HG03095 (cell line): Measurements from ENCODE around the gene CD3G.
"Not testable (repeated sequence)": the region's sequence is repeated elsewhere in the genome, so short reads cannot be mapped to it uniquely, and the experiment has no call there.

Experiments
- ATAC-seq: cut with Tn5 transposase; IDR thresholded peaks from one replicate; pipeline ENCODE4 v1.9.1; 2021; ENCODE audit warnings: moderate library complexity; ENCODE audit not compliant: unreplicated experiment

CD3G gene

DNA sequence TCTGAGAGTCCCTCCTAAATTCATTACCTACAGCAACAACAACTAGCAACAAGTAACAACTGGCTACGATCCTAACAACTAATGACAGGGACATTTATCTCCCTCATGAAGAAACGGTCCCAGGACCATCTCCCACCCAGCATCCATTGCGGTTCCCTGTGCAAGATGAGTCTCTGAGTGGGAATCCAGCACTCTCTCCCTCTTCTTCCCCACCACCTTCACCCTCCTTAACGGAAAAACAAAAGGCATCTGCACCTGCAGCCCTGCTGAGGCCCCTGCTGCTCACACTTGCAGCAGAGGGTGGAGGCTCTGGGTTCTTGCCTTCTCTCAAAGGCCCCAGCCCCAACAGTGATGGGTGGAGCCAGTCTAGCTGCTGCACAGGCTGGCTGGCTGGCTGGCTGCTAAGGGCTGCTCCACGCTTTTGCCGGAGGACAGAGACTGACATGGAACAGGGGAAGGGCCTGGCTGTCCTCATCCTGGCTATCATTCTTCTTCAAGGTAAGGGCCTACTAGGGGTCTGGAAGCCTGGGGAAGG lies at the start of gene CD3G:
Gene CD3G (plus strand): TSS at position 364 of the 535 bp plus-strand sequence. CDS start 80 bp downstream, at position 444.
- no peak for ATAC-seq

DNA sequence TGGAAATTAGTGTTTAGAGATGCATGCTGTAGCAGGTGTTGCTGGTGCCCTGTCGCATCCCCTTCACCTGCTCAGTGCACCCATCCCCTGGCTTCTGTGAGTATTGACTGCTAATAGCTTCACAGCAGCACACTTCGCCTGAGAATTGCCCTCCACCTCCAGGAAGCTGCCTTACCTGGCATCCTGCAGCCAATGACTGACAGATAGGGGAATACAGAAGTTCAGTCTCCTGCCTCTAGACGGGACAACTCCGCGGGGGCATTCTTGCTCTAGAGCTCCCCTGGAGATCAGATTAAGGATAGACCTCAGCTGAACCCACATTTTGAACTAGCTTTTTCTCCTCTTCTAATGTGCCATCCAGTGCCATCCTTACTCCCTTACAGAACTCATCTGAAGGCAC lies 48.9 kb upstream of the CD3G start:
- ATAC-seq, result no peak

DNA sequence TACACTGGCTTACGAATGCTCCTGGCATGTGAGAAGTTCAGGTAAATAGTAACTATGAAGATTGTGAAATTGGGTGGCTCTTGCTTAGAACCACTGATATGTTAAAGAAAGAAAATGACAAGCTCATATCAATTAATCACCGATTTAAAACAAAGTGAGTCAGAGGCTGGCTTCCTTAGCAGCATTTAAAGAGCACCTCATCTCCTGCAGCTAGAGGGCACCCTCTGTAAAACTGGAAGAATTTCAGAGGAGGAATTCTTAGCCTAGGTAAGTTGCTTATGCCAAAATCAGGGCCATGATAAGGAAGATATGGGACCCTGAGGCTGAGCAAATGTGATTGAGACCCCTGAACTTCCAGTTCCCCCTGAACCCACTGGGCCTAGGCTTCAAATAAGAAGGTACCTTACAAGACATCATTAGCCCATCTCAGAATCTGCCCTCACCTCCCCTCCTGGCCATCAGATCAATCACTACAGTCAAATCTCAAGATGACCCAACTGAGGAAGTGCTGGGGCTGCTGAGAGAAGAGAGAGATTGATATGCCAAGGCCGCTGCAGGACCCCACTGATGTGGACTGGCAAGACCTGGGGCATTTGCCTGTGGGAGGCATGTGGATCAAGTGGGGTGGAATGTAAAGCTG lies 48.2 kb upstream of the CD3G start:
- no peak for ATAC-seq

DNA sequence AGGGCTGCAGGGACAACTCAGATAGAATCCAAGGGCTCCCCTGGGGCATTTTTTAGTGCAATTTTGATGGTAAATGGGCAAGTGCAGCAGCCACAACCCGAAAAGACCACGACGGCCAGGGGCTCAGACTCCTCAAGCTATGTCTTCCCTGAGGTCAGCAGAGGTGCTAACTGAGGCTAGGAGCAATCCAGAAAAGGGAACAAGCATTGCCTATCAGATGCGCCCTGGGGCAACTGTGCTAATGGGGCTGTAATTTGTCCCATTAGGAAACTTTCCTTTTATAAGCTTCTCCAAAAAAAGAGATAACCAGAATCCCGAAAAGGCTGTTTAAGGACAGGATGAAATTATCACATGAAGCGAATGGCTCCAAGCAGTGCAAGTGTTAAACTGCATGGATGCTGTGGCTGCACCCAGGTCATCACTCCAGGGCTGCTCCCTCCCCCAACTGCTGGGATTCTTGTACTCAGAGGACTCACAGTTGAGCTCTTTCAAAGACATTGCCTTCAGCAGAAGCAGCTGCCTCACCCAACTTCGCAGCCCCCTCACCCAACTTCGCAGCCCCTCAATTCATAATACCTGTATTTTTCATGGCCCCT lies 42.4 kb upstream of the CD3G start:
- no peak for ATAC-seq

DNA sequence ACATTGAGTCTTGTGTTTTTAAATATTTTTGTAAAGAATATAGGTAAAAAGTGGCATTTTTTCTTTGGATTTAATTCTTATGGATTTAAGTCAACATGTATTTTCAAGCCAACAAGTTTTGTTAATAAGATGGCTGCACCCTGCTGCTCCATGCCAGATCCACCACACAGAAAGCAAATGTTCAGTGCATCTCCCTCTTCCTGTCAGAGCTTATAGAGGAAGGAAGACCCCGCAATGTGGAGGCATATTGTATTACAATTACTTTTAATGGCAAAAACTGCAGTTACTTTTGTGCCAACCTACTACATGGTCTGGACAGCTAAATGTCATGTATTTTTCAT lies 39.9 kb upstream of the CD3G start:
- no peak for ATAC-seq

DNA sequence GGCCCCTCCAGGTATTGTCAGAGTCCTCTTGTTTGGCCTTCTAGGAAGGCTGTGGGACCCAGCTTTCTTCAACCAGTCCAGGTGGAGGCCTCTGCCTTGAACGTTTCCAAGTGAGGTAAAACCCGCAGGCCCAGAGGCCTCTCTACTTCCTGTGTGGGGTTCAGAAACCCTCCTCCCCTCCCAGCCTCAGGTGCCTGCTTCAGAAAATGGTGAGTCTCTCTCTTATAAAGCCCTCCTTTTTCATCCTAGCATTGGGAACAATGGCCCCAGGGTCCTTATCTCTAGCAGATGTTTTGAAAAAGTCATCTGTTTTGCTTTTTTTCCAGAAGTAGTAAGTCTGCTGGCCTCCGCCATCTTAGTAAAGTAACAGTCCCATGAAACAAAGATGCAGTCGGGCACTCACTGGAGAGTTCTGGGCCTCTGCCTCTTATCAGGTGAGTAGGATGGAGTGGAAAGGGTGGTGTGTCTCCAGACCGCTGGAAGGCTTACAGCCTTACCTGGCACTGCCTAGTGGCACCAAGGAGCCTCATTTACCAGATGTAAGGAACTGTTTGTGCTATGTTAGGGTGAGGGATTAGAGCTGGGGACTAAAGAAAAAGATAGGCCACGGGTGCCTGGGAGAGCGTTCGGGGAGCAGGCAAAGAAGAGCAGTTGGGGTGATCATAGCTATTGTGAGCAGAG lies 39.4 kb upstream of the CD3G start, which contains the start of gene CD3E:
Gene CD3E (plus strand): TSS at position 163 of the 681 bp plus-strand sequence. CDS start 223 bp downstream, at position 386.
- no peak for ATAC-seq

DNA sequence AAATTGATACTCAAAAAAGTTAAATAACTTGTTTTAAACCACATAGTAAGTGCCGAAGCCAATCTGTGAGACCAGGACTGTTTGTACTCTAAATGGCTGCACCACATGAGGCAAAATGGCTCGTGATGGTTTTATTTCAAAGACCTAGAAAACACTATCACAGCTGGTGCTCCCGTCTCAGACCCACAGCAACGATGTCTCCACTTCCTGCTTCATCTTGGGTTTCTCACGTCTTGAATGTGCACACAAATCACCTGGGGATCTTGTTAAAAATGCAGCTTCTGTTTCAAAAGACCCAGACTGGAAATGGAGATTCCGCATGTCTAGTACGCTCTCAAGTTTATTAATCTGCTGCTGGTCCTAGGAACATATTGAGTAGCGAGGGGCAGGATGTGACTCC lies 38.4 kb upstream of the CD3G start:
- ATAC-seq, result no peak

DNA sequence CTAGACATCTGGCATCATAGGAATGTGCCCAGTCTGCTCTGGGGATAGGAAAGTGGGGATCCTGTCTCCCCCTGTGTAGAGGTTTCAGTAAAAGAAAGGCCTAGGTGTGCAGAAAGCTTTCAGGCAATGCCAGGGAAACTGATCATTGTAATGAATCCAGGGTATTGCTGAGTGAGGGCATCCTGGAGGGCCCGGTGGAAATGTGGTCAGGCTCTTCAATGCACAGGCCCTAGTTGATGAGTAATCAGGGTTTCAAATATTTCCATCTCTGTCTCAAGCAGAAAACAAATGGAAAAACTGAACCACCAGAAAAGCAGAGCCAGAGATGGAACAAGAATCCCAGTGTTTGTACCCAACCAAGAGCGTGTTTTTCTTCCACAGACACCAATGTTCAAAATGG lies 37.6 kb upstream of the CD3G start:
- ATAC-seq, result no peak

DNA sequence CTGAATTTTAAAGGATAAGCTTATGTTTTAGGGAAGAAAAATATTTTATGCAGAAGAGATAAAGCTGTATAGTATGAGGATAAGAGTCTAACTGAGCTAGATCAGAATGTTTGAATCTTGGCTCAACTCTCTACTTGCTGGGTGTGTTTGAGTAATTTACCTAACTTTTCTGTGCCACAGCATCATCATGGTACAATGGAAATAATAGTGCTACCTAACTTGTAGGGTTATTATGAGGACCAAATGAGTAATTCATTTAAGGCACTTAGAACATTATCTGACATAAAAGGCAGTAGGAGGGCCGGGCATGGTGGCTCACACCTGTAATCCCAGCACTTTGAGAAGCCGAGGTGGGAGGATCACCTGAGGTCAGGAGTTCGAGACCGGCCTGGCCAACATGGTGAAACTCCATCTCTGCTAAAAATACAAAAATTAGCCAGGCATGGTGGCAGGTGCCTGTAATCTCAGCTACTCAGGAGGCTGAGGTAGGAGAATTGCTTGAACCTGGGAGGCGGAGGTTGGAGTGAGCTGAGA lies 35.1 kb upstream of the CD3G start:
- not testable (repeated sequence) for ATAC-seq

DNA sequence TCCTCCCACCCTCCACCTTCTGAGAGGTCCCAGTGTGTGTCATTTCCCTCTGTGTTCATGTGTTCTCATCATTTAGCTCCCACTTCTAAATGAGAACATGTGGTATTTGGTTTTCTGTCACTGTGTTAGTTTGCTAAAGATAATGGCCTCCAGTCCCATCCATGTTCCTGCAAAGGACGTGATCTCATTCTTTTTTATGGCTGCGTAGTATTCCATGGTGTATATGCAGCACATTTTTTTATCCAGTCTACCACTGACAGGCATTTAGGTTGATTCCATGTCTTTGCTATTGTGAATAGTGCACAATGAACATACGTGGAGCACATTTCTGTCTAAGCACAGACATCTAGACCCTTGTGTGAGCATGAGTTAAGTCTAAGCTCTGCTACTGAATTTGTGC lies 33.9 kb upstream of the CD3G start:
- ATAC-seq, result no peak

DNA sequence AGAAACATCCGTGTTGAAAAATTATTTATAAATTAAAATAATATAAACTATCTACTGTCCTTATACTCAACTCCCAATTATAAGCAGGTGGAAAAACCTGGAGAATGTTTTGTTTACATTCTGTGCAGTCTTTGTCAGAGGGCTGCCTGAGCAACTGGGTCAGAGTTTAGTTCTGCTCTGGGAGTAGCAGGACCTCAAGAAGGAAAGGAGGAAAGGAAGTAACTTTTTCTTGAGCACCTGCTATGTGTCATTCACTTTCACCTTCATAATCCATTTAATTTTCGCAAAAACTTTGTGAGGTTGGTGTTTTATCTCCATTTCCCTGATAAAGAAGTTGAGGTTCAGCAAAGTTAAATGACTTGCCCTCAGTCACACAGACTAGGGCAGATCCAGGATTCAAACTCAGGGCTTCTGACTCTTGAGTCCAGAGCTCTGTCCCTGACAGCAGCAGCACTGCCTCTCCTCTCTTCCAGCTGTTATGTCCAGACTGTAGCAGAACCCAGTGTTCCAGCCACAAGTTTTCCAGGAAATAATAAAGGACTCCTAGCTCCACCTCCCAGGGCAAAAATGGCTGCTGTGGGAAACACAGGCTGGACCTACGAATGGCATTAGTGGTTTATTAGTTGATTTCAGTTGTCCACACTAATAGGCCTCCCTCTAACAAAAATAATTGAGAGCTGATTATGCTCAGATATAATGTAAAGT lies 33.2 kb upstream of the CD3G start:
- no peak for ATAC-seq

DNA sequence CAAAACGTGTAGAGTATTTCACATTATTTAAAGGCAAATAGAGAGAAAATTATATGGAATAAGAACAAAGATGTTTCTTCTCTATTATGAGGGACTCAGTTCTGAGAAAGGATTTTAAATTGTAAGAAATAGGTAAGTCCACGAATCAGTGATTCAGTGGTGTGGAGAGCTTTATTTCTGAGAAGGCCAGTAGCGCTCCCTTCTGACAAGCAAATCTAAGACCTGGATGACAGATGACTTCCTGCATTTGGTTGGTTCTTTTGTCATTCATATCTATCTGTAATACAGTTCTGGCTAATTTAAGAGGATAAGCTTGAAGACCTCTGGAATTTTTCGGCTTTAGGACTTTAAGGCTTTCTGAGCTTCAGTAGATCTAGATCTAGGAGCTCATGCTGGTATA lies 32.6 kb upstream of the CD3G start:
- no peak for ATAC-seq

DNA sequence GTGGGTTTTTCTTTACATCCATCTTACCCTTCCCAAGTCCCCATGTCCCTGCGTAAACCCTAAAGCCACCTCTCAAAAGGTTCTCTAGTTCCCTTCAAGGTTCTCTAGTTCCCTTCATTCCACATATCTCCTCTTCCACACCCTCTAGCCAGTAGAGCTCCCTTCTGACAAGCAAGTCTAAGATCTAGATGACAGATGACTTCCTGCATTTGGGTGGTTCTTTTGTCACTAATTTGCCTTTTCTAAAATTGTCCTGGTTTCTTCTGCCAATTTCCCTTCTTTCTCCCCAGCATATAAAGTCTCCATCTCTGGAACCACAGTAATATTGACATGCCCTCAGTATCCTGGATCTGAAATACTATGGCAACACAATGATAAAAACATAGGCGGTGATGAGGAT lies 31.8 kb upstream of the CD3G start:
- no peak for ATAC-seq

DNA sequence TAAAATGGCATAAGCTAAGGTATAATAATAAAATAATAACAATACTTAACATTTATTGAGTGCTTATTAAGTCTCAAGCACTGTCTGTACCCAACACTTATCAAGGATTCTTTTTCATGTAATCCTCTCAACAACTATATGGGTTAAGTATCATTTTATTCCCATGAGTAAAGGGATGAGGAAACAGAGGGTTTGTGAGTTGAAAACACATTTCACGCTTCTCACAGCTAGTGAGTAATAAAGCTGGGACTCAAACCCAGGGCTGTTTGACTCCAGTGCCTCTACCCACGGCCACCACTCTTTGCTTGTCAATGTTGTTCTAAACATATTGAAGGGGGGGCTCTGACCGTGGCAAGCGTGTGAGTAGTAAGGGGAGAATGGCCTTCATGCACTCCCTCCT lies 30.9 kb upstream of the CD3G start:
- ATAC-seq, result no peak

DNA sequence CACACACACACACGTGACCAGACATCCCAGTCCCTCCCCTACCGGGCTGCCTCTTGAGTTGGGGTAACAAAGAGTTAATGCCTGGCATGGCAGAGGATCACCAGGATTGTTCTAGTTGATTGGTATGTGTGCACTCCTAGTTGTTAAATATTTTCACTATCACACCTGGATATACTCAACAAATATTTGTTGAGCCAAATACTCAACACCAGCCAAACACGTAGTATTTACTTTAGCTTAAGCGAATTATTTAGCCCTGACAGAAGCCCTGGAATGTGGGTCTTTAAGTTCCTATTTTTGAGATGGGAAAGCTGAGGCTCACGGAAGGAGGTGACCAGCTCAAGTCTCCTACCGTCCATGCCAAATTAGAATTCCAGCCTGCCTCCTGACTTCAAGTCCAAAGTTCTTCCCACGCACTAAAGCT lies 29.1 kb upstream of the CD3G start:
- no peak for ATAC-seq

DNA sequence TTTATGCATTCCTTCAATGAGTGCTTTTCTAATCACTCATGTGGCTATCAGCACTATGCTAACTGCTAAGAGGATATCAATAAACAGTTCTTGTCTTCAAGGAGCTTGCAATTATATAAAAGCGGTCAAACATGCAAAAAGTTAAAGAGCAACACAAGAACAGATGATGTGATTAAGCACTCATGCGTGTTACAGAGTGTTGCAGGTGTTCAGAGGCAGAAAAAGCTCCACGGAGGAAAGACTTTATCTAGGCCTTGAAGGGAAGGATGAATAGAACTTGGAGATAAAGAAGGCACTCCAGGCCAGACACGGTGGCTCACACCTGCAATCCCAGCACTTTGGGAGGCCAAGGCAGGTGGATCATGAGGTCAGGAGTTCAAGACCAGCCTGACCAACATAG lies 26.0 kb upstream of the CD3G start:
- ATAC-seq, result no peak

DNA sequence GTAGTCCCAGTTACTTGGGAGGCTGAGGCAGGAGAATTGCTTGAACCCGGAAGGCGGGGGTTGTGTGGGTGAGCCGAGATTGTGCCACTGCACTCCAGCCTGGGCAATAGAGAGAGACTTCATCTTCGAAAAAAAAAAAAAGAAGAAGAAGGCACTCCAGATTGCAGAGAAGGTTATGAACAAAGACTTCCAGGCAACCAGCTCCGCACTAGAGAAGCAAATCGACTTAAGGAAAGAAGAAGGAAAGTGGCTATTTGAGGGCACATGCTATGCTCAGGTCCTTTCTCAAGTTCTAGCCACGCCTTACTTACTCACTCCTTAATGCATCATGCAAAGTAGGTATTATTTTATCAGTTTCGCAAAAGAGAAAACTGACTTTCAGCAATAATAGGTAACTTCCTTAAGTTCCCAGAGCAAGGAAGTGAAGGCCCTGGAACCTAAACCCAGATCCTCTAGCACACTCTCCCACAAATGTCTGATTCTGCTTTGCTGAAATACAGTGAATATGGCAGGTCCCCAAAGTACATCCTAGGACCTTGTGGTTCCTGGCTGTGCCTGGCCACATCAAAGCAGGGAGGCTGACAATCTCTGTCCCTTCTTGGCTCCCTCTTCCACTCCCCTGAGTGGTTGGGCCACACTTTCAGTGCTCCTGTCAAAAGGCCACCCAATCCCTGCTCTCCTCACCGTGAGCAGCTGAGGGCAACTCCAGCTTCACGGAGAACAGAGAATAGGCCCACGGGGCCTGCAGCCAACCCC lies 25.4 kb upstream of the CD3G start:
- ATAC-seq, result no peak

DNA sequence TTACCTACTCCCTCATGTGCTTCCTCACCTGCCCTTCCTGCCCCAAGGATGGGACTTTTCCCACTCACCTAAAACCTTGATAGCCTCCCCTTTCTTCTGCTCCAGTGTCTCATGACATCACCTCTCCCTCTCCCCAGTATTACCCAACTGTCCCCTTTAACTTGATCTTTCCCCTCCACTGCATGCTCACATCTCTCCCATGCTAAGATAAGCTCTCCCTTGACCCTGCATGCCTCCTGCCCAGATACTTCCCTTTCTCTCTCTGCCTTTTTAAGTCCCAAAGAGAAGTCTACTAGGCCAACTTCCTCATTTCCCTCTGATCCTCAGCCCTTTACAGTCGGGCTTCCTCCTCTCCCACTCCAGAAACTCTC lies 24.8 kb upstream of the CD3G start:
- ATAC-seq, result no peak

DNA sequence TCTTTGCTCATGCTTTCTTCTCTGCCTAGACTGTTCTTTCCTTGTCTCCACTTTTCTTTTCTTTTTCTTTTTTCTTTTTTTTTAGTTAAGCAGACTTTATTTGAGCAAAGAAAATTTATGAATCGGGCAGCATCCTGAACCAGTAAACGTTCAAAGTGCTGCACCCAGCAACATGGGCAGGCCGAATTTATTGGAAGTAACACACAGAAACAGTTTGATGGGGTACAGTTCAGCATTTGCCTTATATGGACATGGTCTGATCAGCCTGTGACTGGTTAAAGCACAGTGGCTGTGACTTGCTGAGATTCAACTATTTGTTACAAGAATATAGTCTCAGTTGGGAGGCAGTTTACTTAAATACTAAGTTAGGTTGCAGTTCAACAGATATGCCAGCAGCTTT lies 23.6 kb upstream of the CD3G start:
- no peak for ATAC-seq

DNA sequence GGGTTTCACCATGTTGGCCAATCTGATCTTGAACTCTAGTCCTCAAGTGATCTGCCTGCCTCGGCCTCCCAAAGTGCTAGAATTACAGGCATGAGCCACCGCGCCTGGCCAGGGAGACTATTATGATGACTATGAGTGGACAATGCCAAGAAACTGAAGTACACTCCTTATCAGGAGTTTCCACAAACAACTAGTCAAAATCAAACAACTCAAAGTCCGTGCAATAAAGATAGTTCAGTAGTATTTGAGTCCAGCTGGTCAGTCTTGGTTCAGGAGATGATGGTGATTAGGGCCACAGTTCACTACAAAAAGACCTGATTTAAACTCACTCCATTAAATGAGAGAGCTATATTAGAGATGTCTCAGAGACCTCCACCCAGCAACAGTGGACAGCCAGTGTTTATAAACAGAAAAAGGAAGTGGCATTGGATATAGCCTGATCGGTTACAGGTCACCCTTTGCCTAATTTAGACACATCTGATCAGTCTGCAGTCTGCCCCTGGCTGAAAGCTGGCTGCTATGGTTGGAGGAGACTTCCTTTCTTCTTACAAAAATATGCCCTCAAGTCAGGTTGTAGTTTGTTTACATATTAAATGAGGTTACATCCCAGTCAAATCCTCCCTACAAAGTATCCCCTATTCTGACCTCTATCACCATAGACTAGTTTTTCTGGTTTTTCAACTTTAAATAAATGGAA lies 22.6 kb upstream of the CD3G start:
- no peak for ATAC-seq
